Lower lobe of right lung (tissue), 2 donors: ENCODE measurements around the gene TP53. TPM values are rescaled to one million over a fixed set of nuclear protein-coding genes. Genes with fewer than 3 reads are reported as not detected.

Experiments
- ATAC-seq, 2 donors: fragments of 200-7000 bp; cut with Tn5 transposase; one replicate each; pipeline ENCODE4 v1.9.1; 2020 to 2022; ENCODE audit warnings: mild to moderate bottlenecking in 2 of 2, moderate library complexity in 2 of 2
- DNase-seq: peaks from one replicate; pipeline ENCODE4 v3.0.0-alpha.2; 2020
- H3K27ac ChIP-seq: fragments of 200-600 bp; one replicate; pipeline ENCODE4 v1.8.0; 2022
- H3K27me3 ChIP-seq: fragments of 200-600 bp; one replicate; pipeline ENCODE4 v1.8.0; 2022; ENCODE audit warnings: low read depth
- H3K36me3 ChIP-seq: fragments of 200-600 bp; one replicate; pipeline ENCODE4 v1.8.0; 2022; ENCODE audit warnings: mild to moderate bottlenecking
- H3K4me1 ChIP-seq: fragments of 200-600 bp; one replicate; pipeline ENCODE4 v1.8.0; 2022
- H3K4me3 ChIP-seq: fragments of 200-600 bp; one replicate; pipeline ENCODE4 v1.8.0; 2022; ENCODE audit warnings: mild to moderate bottlenecking
- H3K9me3 ChIP-seq: fragments of 200-600 bp; one replicate; pipeline ENCODE4 v1.8.0; 2022
- intact Hi-C: fragments of 100-400 bp; cut with DNase I; formaldehyde crosslinking; loops from one replicate; pipeline ENCODE4 v1.11.0; 2022
- total RNA-seq: library from RNA; stranded (reverse); fragmentation: NEBNext Ultra II Directional; extraction: Animal tissue kit (Norgen Biotek cat#: 25700); gene quantifications from one replicate; pipeline ENCODE4 v1.2.1, GENCODE V29; 2021
- TF ChIP-seq, protein P1 (sequence below): fragments of 200-600 bp; IDR thresholded peaks from one replicate; pipeline ENCODE4 v1.8.0; 2022; ENCODE audit warnings: antibody characterized with exemption, mild to moderate bottlenecking
- donor health status: DM: no; HTN: yes; CAD: no; lungs with severe emphysema.

Gene TP53
- total RNA-seq, 1 donor from 2014 or later = 34.8 TPM

- no peaks in the 10 kb centered on the region for H3K27me3 ChIP-seq
- peaks cover 5% of the 10 kb centered on the region for H3K36me3 ChIP-seq
- H3K9me3 ChIP-seq = no peaks in the 10 kb centered on the region
- DNase-seq (no peak), ATAC-seq (no peak)
- intact Hi-C loops = no loop called here
- TF ChIP-seq, protein P1, sequence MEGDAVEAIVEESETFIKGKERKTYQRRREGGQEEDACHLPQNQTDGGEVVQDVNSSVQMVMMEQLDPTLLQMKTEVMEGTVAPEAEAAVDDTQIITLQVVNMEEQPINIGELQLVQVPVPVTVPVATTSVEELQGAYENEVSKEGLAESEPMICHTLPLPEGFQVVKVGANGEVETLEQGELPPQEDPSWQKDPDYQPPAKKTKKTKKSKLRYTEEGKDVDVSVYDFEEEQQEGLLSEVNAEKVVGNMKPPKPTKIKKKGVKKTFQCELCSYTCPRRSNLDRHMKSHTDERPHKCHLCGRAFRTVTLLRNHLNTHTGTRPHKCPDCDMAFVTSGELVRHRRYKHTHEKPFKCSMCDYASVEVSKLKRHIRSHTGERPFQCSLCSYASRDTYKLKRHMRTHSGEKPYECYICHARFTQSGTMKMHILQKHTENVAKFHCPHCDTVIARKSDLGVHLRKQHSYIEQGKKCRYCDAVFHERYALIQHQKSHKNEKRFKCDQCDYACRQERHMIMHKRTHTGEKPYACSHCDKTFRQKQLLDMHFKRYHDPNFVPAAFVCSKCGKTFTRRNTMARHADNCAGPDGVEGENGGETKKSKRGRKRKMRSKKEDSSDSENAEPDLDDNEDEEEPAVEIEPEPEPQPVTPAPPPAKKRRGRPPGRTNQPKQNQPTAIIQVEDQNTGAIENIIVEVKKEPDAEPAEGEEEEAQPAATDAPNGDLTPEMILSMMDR = no peak
- H3K4me3 ChIP-seq = no peak overlapping the region
- H3K4me1 ChIP-seq = no peaks in the 10 kb centered on the region
- H3K27ac ChIP-seq = no peak overlapping the region
Observed at GRCh38 chr17:7620835-7621234, 66.5 kb downstream of the TP53 start.

DNA sequence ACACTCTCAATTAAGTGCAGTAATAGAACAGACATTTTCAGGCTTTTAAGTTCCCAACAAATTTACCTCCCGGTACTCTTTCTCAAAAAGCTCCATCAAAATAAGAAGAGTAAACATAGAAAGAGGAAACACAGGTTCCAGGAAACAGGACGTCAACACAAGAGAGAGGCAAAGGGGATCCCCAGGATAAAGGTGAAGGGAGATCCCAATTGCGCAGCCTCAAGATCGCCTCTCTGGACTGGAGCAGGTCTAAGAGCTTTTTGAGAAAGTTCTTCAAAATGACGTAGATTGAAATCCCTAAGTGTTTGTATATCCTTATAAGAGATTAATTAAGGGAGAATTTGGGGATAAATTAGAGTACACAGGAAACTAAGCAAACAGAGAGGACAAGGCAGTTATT lies 68.7 kb downstream of the TP53 start:
- peak overlapping the region; percentile 11 for H3K27ac ChIP-seq
- TF ChIP-seq, protein P1 = no peak

More for the DNA sequence above, 68.7 kb downstream of the TP53 start:
- intact Hi-C loops = no loop called here
- H3K27me3 ChIP-seq = no peaks in the 10 kb centered on the region
- no peaks in the 10 kb centered on the region for H3K9me3 ChIP-seq
- peaks cover 9% of the 10 kb centered on the region for H3K4me1 ChIP-seq
- ATAC-seq = peak in 1 of 2 donors; percentile 50
- DNase-seq = peak; percentile 55
- H3K4me3 ChIP-seq = no peak overlapping the region
- H3K36me3 ChIP-seq = no peaks in the 10 kb centered on the region

Other genes starting within 250 kb of the TP53 start
- 1.2 TPM for gene FGF11, start 248.0 kb downstream of the TP53 start, total RNA-seq
- 8.4 TPM for gene CHRNB1, start 242.4 kb downstream of the TP53 start, total RNA-seq
- 79.0 TPM for gene ZBTB4, start 207.9 kb downstream of the TP53 start, total RNA-seq
- not detected for gene SLC35G6, start 206.0 kb downstream of the TP53 start, total RNA-seq
- gene POLR2A, start 203.1 kb downstream of the TP53 start, total RNA-seq = 101 TPM
- gene TNFSF12, start 138.4 kb downstream of the TP53 start, total RNA-seq = 91.3 TPM
- gene TNFSF13, start 128.7 kb downstream of the TP53 start, total RNA-seq = 161 TPM
- gene SENP3, start 125.6 kb downstream of the TP53 start, total RNA-seq = 87.0 TPM
- gene CD68, start 107.9 kb downstream of the TP53 start, total RNA-seq = 667 TPM
- 55.3 TPM for gene MPDU1, start 103.6 kb downstream of the TP53 start, total RNA-seq
- 0.47 TPM for gene SOX15, start 97.4 kb downstream of the TP53 start, total RNA-seq
- 36.0 TPM for gene FXR2, start 72.6 kb downstream of the TP53 start, total RNA-seq
- 86.3 TPM for gene SAT2, start 59.7 kb downstream of the TP53 start, total RNA-seq
- gene SHBG, start 57.4 kb downstream of the TP53 start, total RNA-seq = not detected
- 3.1 TPM for gene ATP1B2, start 36.6 kb downstream of the TP53 start, total RNA-seq
- 8.3 TPM for gene WRAP53, start 987 bp upstream of the TP53 start, total RNA-seq
- gene EFNB3, start 17.7 kb upstream of the TP53 start, total RNA-seq = 1.6 TPM
- 6.2 TPM for gene DNAH2, start 30.3 kb upstream of the TP53 start, total RNA-seq
- gene KDM6B, start 146.7 kb upstream of the TP53 start, total RNA-seq = 46.1 TPM
- gene TMEM88, start 167.6 kb upstream of the TP53 start, total RNA-seq = 12.0 TPM
- 61.5 TPM for gene NAA38, start 170.1 kb upstream of the TP53 start, total RNA-seq
- 12.6 TPM for gene CYB5D1, start 170.5 kb upstream of the TP53 start, total RNA-seq
- 77.9 TPM for gene CHD3, start 201.3 kb upstream of the TP53 start, total RNA-seq
- gene RNF227, start 228.8 kb upstream of the TP53 start, total RNA-seq = 7.5 TPM
- 5.2 TPM for gene KCNAB3, start 242.4 kb upstream of the TP53 start, total RNA-seq
- 110 TPM for gene TRAPPC1, start 244.5 kb upstream of the TP53 start, total RNA-seq
- 56.2 TPM for gene CNTROB, start 244.7 kb upstream of the TP53 start, total RNA-seq